Cardiac fibroblast (primary cell): ENCODE measurements around the gene ANKHD1.

ENCODE experiments used
- DNase-seq, 2 donors: peaks; one replicate each; pipeline versions ENCODE4 v3.0.0 to v3.0.0-alpha.2; 2010; ENCODE audit warnings: low read depth in 2 of 2
- H3K4me3 ChIP-seq, 2 donors: replicated peaks in 1 of 2; 1 replicate in 1 of 2; 2 replicates in 1 of 2; pipeline ENCODE4 v1.5.1; 2011; ENCODE audit warnings: low read depth in 2 of 2, low read length in 2 of 2, mild to moderate bottlenecking in 2 of 2, moderate library complexity in 1 of 2
- CTCF ChIP-seq: IDR thresholded peaks from one replicate; pipeline ENCODE4 v1.5.1; 2011; ENCODE audit warnings: low read depth, mild to moderate bottlenecking, low read length, inconsistent platforms

The ANKHD1 gene

GRCh38 chr5:140567136-140567818 lies 165.6 kb downstream of the ANKHD1 start:
- no peak for DNase-seq
- no peak overlapping the region for H3K4me3 ChIP-seq

GRCh38 chr5:140567871-140568270 lies 166.2 kb downstream of the ANKHD1 start:
- no peak for TF ChIP-seq CTCF
- no peak overlapping the region for H3K4me3 ChIP-seq
- no peak for DNase-seq

More at GRCh38 chr5:140567136-140567818, 165.6 kb downstream of the ANKHD1 start:
- no peak for TF ChIP-seq CTCF

GRCh38 chr5:140568443-140569063 lies 166.9 kb downstream of the ANKHD1 start:
- no peak for TF ChIP-seq CTCF
- H3K4me3 ChIP-seq = no peak overlapping the region
- no peak for DNase-seq

- TF ChIP-seq CTCF = no peak
- DNase-seq = no peak
- no peak overlapping the region for H3K4me3 ChIP-seq
Measured at GRCh38 chr5:140569197-140569596, 167.6 kb downstream of the ANKHD1 start.

- DNase-seq = no peak
- TF ChIP-seq CTCF = no peak
- no peak overlapping the region for H3K4me3 ChIP-seq
Measured at GRCh38 chr5:140570058-140570457, 168.4 kb downstream of the ANKHD1 start.

- DNase-seq = no peak
- TF ChIP-seq CTCF = no peak
- no peak overlapping the region for H3K4me3 ChIP-seq
Measured at GRCh38 chr5:140570488-140570887, 168.9 kb downstream of the ANKHD1 start.
